H9 (cell line): ENCODE data around the gene ZCCHC7. TPM values are rescaled to one million over a fixed set of nuclear protein-coding genes. Genes with fewer than 3 reads are reported as not detected.

ENCODE experiments used
- DNase-seq: peaks from one replicate; pipeline ENCODE4 v3.0.0-alpha.2; 2017
- H2AFZ ChIP-seq: one replicate; pipeline ENCODE4 v1.6.1; 2013; ENCODE audit warnings: mild to moderate bottlenecking, low read length, control low read depth, moderate library complexity
- H2AK5ac ChIP-seq: 2 replicates; pipeline ENCODE4 v1.6.1; 2013; ENCODE audit warnings: low read length, control low read depth, mixed read lengths; ENCODE audit not compliant: insufficient read length
- H2BK120ac ChIP-seq: one replicate; pipeline ENCODE4 v1.6.1; 2013; ENCODE audit warnings: low read depth, mild to moderate bottlenecking, low read length, control low read depth, inconsistent platforms; ENCODE audit not compliant: poor library complexity, severe bottlenecking
- H2BK12ac ChIP-seq: 2 replicates; pipeline ENCODE4 v1.6.1; 2013; ENCODE audit warnings: low read length, control low read depth, mixed read lengths, low read depth; ENCODE audit not compliant: insufficient read length
- H2BK15ac ChIP-seq: 2 replicates; pipeline ENCODE4 v1.6.1; 2013; ENCODE audit warnings: low read depth, low read length, control low read depth
- H2BK20ac ChIP-seq: one replicate; pipeline ENCODE4 v1.6.1; 2013; ENCODE audit warnings: low read depth, mild to moderate bottlenecking, low read length, control low read depth, inconsistent platforms; ENCODE audit not compliant: poor library complexity, severe bottlenecking
- H2BK5ac ChIP-seq: 2 replicates; pipeline ENCODE4 v1.6.1; 2013; ENCODE audit warnings: low read length, control low read depth, mixed read lengths; ENCODE audit not compliant: insufficient read length
- H3K14ac ChIP-seq: 2 replicates; pipeline ENCODE4 v1.6.1; 2013; ENCODE audit warnings: low read length, control low read depth; ENCODE audit not compliant: insufficient read depth
- H3K18ac ChIP-seq: 2 replicates; pipeline ENCODE4 v1.6.1; 2013; ENCODE audit warnings: low read depth, mild to moderate bottlenecking, mixed read lengths, low read length, control low read depth; ENCODE audit not compliant: insufficient read length
- H3K23ac ChIP-seq: 2 replicates; pipeline ENCODE4 v1.6.1; 2013; ENCODE audit warnings: low read length, control low read depth, mixed read lengths, low read depth; ENCODE audit not compliant: insufficient read length
- H3K23me2 ChIP-seq: 2 replicates; pipeline ENCODE4 v1.6.1; 2013; ENCODE audit warnings: low read depth, mild to moderate bottlenecking, mixed read lengths, low read length, control low read depth; ENCODE audit not compliant: insufficient read length, poor library complexity, severe bottlenecking
- H3K27ac ChIP-seq: 2 replicates; pipeline ENCODE4 v1.5.1; 2013; ENCODE audit warnings: low read length, control low read depth, mixed read lengths, low read depth; ENCODE audit not compliant: insufficient read length
- H3K27me3 ChIP-seq: 2 replicates; pipeline ENCODE4 v1.6.1; 2013; ENCODE audit warnings: low read length, control low read depth, inconsistent platforms; ENCODE audit not compliant: insufficient read depth
- H3K4ac ChIP-seq: 2 replicates; pipeline ENCODE4 v1.6.1; 2013; ENCODE audit warnings: low read depth, mild to moderate bottlenecking, control low read depth, inconsistent platforms, low read length, moderate library complexity
- H3K4me1 ChIP-seq: 2 replicates; pipeline ENCODE4 v1.6.1; 2013; ENCODE audit warnings: low read length, control low read depth, inconsistent platforms; ENCODE audit not compliant: insufficient read depth
- H3K4me2 ChIP-seq: 2 replicates; pipeline ENCODE4 v1.6.1; 2013; ENCODE audit warnings: low read length, control low read depth, mixed read lengths; ENCODE audit not compliant: insufficient read length, insufficient read depth
- H3K56ac ChIP-seq: 2 replicates; pipeline ENCODE4 v1.6.1; 2013; ENCODE audit warnings: low read depth, mild to moderate bottlenecking, mixed read lengths, low read length, control low read depth; ENCODE audit not compliant: insufficient read length
- H3K79me1 ChIP-seq: 2 replicates; pipeline ENCODE4 v1.6.1; 2013; ENCODE audit warnings: low read depth, mild to moderate bottlenecking, moderate library complexity, low read length, control low read depth, inconsistent platforms; ENCODE audit not compliant: insufficient read depth, poor library complexity, severe bottlenecking
- H3K79me2 ChIP-seq: 2 replicates; pipeline ENCODE4 v1.6.1; 2013; ENCODE audit warnings: low read length, control low read depth, inconsistent platforms; ENCODE audit not compliant: insufficient read depth
- H3K9ac ChIP-seq: 2 replicates; pipeline ENCODE4 v1.6.1; 2013; ENCODE audit warnings: low read length, control low read depth, mixed read lengths; ENCODE audit not compliant: insufficient read length; ENCODE audit errors: extremely low read depth
- H3K9me3 ChIP-seq: one replicate; pipeline ENCODE4 v1.6.1; 2013; ENCODE audit warnings: low read depth, low read length, inconsistent platforms; ENCODE audit not compliant: control insufficient read depth
- H3T11ph ChIP-seq: one replicate; pipeline ENCODE4 v1.6.1; 2013; ENCODE audit warnings: mild to moderate bottlenecking, low read length, control low read depth, inconsistent platforms
- H4K20me1 ChIP-seq: one replicate; pipeline ENCODE4 v1.6.1; 2013; ENCODE audit not compliant: control insufficient read depth, insufficient read length, insufficient read depth
- H4K5ac ChIP-seq: 2 replicates; pipeline ENCODE4 v1.6.1; 2013; ENCODE audit warnings: low read depth, mild to moderate bottlenecking, mixed read lengths, low read length, control low read depth; ENCODE audit not compliant: insufficient read length
- H4K8ac ChIP-seq: replicated peaks from 2 replicates; pipeline ENCODE4 v1.6.1; 2013; ENCODE audit warnings: low read length, control low read depth, mixed read lengths, low read depth; ENCODE audit not compliant: insufficient read length
- H4K91ac ChIP-seq: 2 replicates; pipeline ENCODE4 v1.6.1; 2013; ENCODE audit warnings: low read depth, mild to moderate bottlenecking, moderate library complexity, mixed read lengths, low read length, control low read depth; ENCODE audit not compliant: insufficient read length
- H3K27ac Mint-ChIP-seq, 3 experiments: 2 replicates in 2 of 3; 3 replicates in 1 of 3; pipeline ENCODE4 v1.8.0; 2020 to 2021; ENCODE audit warnings: mixed read lengths in 3 of 3, mild to moderate bottlenecking in 1 of 3, moderate library complexity in 1 of 3
- H3K27me3 Mint-ChIP-seq: 2 replicates; pipeline ENCODE4 v1.8.0; 2021; ENCODE audit warnings: low read depth, mild to moderate bottlenecking, moderate library complexity, mixed read lengths
- H3K36me3 Mint-ChIP-seq, 3 experiments: 2 replicates in 2 of 3; 3 replicates in 1 of 3; pipeline ENCODE4 v1.8.0; 2020 to 2021; ENCODE audit warnings: low read depth in 3 of 3, mixed read lengths in 3 of 3; ENCODE audit not compliant: insufficient read depth in 1 of 3
- H3K4me1 Mint-ChIP-seq, 2 experiments: 2 replicates each; pipeline ENCODE4 v1.8.0; 2020; ENCODE audit warnings: mixed read lengths in 2 of 2
- H3K4me3 Mint-ChIP-seq, 2 experiments: 2 replicates in 1 of 2; 3 replicates in 1 of 2; pipeline ENCODE4 v1.8.0; 2020 to 2021; ENCODE audit warnings: mild to moderate bottlenecking in 2 of 2, mixed read lengths in 2 of 2, moderate library complexity in 1 of 2
- H3K9me3 Mint-ChIP-seq, 2 experiments: 2 replicates in 1 of 2; 3 replicates in 1 of 2; pipeline ENCODE4 v1.8.0; 2020; ENCODE audit warnings: mild to moderate bottlenecking in 2 of 2, mixed read lengths in 2 of 2, moderate library complexity in 1 of 2
- CTCF ChIP-seq: fragments of 200-600 bp; sonication (generic); conservative IDR thresholded peaks from 3 replicates; pipeline ENCODE4 v1.8.0; 2021; ENCODE audit warnings: antibody characterized with exemption, mild to moderate bottlenecking
- WGBS: extraction: QIAGEN DNeasy Blood & Tissue Kit; methylation state at CpG from one replicate; pipeline ENCODE4 v1.1.7; 2013; ENCODE audit warnings: missing lambda C conversion rate, low lambda C conversion rate, mixed read lengths; ENCODE audit not compliant: insufficient read length; ENCODE audit errors: extremely low coverage; 5-methylcytosine and 5-hydroxymethylcytosine counted together
- total RNA-seq: library from RNA; stranded (reverse); gene quantifications from 2 replicates; pipeline ENCODE4 v1.2.1, GENCODE V29; 2021

ZCCHC7 gene
- total RNA-seq, 1 experiment from 2014 or later: 20.3 TPM

- H3K14ac ChIP-seq: no peak overlapping the region
- H2BK15ac ChIP-seq: no peak overlapping the region
- H4K8ac ChIP-seq: no peak overlapping the region
- Mint-ChIP-seq H3K4me3 (no peak overlapping the region), H3K36me3 (no peaks in the 10 kb centered on the region; a peak in 1 of 7 replicates), H3K4me1 (peaks cover 69 to 72% of the 10 kb centered on the region in 2 experiments), H3K27me3 (no peaks in the 10 kb centered on the region), H3K27ac (no peak overlapping the region), H3K9me3 (no peaks in the 10 kb centered on the region)
- no peak overlapping the region for H4K91ac ChIP-seq
- no peaks in the 10 kb centered on the region for H3K79me1 ChIP-seq
- no peaks in the 10 kb centered on the region for H3K23me2 ChIP-seq
- DNase-seq: no peak
- H3K9ac ChIP-seq: no peak overlapping the region
- H3K9me3 ChIP-seq: no peaks in the 10 kb centered on the region
- H4K20me1 ChIP-seq: no peaks in the 10 kb centered on the region
- no peak overlapping the region for H3K4me2 ChIP-seq
- H3K27ac ChIP-seq: no peak overlapping the region
- H3K18ac ChIP-seq: no peak overlapping the region
- no peak overlapping the region for H3T11ph ChIP-seq
- no peaks in the 10 kb centered on the region for H3K27me3 ChIP-seq
- H2BK5ac ChIP-seq: no peak overlapping the region
- no peak overlapping the region for H2AK5ac ChIP-seq
- no CpG with 5 or more reads among the region's 2 CpGs for WGBS
- no peak overlapping the region for H2BK12ac ChIP-seq
- H3K79me2 ChIP-seq: peaks cover 2% of the 10 kb centered on the region; the same call in 1 of the 2 replicates
- peaks cover 7% of the 10 kb centered on the region; the same call in 1 of the 2 replicates for H3K4me1 ChIP-seq
- H3K56ac ChIP-seq: no peak overlapping the region
- H3K23ac ChIP-seq: no peak overlapping the region
- TF ChIP-seq CTCF: no peak
- no peak overlapping the region for H3K4ac ChIP-seq
- no peak overlapping the region for H2BK120ac ChIP-seq
- no peak overlapping the region for H2AFZ ChIP-seq
- no peak overlapping the region for H4K5ac ChIP-seq
- H2BK20ac ChIP-seq: no peak overlapping the region
Observed at GRCh38 chr9:37255187-37255586, 134.8 kb downstream of the ZCCHC7 start.
